Kidney (tissue), 14 donors: ENCODE data around the gene UEVLD. TPM values are rescaled to one million over a fixed set of nuclear protein-coding genes. Genes with fewer than 3 reads are reported as not detected.

Source experiments
- DNase-seq, 5 donors: peaks; one replicate each; pipeline ENCODE4 v3.0.0-alpha.2; 2013 to 2020
- FAIRE-seq: peaks from 2 replicates; lab custom pipeline; 2012; peaks lifted over from hg19 to GRCh38; lab: Jason Lieb, UNC
- H3K27ac ChIP-seq, 2 donors: one replicate each; pipeline ENCODE4 v1.7.0; 2013; ENCODE audit warnings: low read depth in 2 of 2, low read length in 2 of 2, inconsistent platforms in 1 of 2
- H3K27me3 ChIP-seq: one replicate; pipeline ENCODE4 v1.7.1; 2013; ENCODE audit warnings: low read length, inconsistent platforms; ENCODE audit not compliant: control insufficient read depth, insufficient read depth
- H3K36me3 ChIP-seq, 3 donors: one replicate each; pipeline versions ENCODE4 v1.7.0 to v1.7.1; 2013; ENCODE audit warnings: low read length in 3 of 3, control low read depth in 1 of 3, inconsistent platforms in 1 of 3; ENCODE audit not compliant: insufficient read depth in 3 of 3, control insufficient read depth in 2 of 3
- H3K4me1 ChIP-seq, 3 donors: one replicate each; pipeline versions ENCODE4 v1.7.0 to v1.7.1; 2013; ENCODE audit warnings: low read length in 3 of 3, inconsistent platforms in 1 of 3, low read depth in 1 of 3; ENCODE audit not compliant: control insufficient read depth in 2 of 3, insufficient read depth in 2 of 3
- H3K4me3 ChIP-seq, 3 donors: one replicate each; pipeline versions ENCODE4 v1.7.0 to v1.8.1; 2013; ENCODE audit warnings: low read length in 3 of 3, control low read depth in 1 of 3, inconsistent platforms in 1 of 3
- H3K9ac ChIP-seq, 3 donors: one replicate each; pipeline versions ENCODE4 v1.7.0 to v1.7.1; 2013; ENCODE audit warnings: low read length in 3 of 3, control low read depth in 1 of 3, inconsistent platforms in 1 of 3
- H3K9me3 ChIP-seq, 3 donors: one replicate each; pipeline versions ENCODE4 v1.7.0 to v1.7.1; 2013; ENCODE audit warnings: low read length in 3 of 3, control low read depth in 1 of 3, inconsistent platforms in 1 of 3; ENCODE audit not compliant: control insufficient read depth in 2 of 3, insufficient read depth in 1 of 3
- CTCF ChIP-seq: IDR thresholded peaks from 3 replicates; pipeline ENCODE4 v1.5.1; 2012; ENCODE audit warnings: mild to moderate bottlenecking, moderate library complexity, borderline replicate concordance; ENCODE audit not compliant: insufficient read depth; ENCODE audit errors: extremely low read depth
- intact Hi-C: fragments of 100-400 bp; cut with DNase I; formaldehyde crosslinking; loops from one replicate; pipeline ENCODE4 v1.11.1; 2022
- polyA plus RNA-seq: library from polyadenylated mRNA; stranded (reverse); fragments of 350-450 nt; fragmentation: Illumina TruSeq; extraction: RNeasy Lipid Tissue Mini Kit (QIAGEN cat#74804); gene quantifications from one replicate; pipeline ENCODE4 v1.2.3, GENCODE V29; 2014; ENCODE audit warnings: low read depth, low replicate concordance; ENCODE audit not compliant: insufficient read depth
- total RNA-seq: library from RNA; stranded (reverse); fragmentation: NEBNext Ultra II Directional; extraction: Animal tissue kit (Norgen Biotek cat#: 25700); gene quantifications from one replicate; pipeline ENCODE4 v1.2.1, GENCODE V29; 2021
- donor health status: control.
- donor health status: control.
- donor health status: control.
- donor health status: control.
- donor health status: control.
- donor health status: DM: yes; HTN: yes; CAD: no.
- donor health status: Normal renal cell carcinoma (clear cell type).

Gene UEVLD
- total and polyA plus RNA-seq, 2 donors from 2014 or later = 8.0 to 23.1 TPM

- H3K9ac ChIP-seq = no peak overlapping the region
- DNase-seq (no peak), FAIRE-seq (no peak)
- no peaks in the 10 kb centered on the region for H3K27me3 ChIP-seq
- no peak overlapping the region for H3K27ac ChIP-seq
- no peaks in the 10 kb centered on the region for H3K4me1 ChIP-seq
- H3K4me3 ChIP-seq = no peak overlapping the region
- H3K9me3 ChIP-seq = no peaks in the 10 kb centered on the region
- intact Hi-C loops = no loop called here
- peaks cover 0 to 15% (median 6%) of the 10 kb centered on the region in 3 donors for H3K36me3 ChIP-seq
- no peak for TF ChIP-seq CTCF
These were observed 21.5 kb downstream of the UEVLD start for GRCh38 chr11:18567081-18567480.

- no peaks in the 10 kb centered on the region for H3K27me3 ChIP-seq
- intact Hi-C loops = no loop called here
- no peak for FAIRE-seq
- H3K27ac ChIP-seq = no peak overlapping the region
- no peaks in the 10 kb centered on the region for H3K4me1 ChIP-seq
- DNase-seq = no peak
- H3K36me3 ChIP-seq = peaks cover 0 to 11% (median 6%) of the 10 kb centered on the region in 3 donors
- no peak overlapping the region for H3K9ac ChIP-seq
- H3K4me3 ChIP-seq = no peak overlapping the region
- H3K9me3 ChIP-seq = no peaks in the 10 kb centered on the region
- no peak for TF ChIP-seq CTCF
These were observed 22.1 kb downstream of the UEVLD start for GRCh38 chr11:18566406-18566805.

GRCh38 chr11:18564149-18564548, 24.4 kb downstream of the UEVLD start:
- no peak overlapping the region for H3K27ac ChIP-seq
- peaks cover 0 to 3% (median 0%) of the 10 kb centered on the region in 3 donors for H3K36me3 ChIP-seq
- no peak overlapping the region for H3K9ac ChIP-seq
- no peaks in the 10 kb centered on the region for H3K4me1 ChIP-seq
- H3K4me3 ChIP-seq = no peak overlapping the region
- H3K9me3 ChIP-seq = no peaks in the 10 kb centered on the region
- no peaks in the 10 kb centered on the region for H3K27me3 ChIP-seq
- FAIRE-seq (no peak), DNase-seq (no peak)
- intact Hi-C loops = no loop called here
- TF ChIP-seq CTCF = no peak

- TF ChIP-seq CTCF = no peak
These were observed 25.3 kb downstream of the UEVLD start for GRCh38 chr11:18563090-18563730.

More at GRCh38 chr11:18563090-18563730, 25.3 kb downstream of the UEVLD start:
- H3K27me3 ChIP-seq = no peaks in the 10 kb centered on the region
- no peak overlapping the region for H3K9ac ChIP-seq
- H3K4me3 ChIP-seq = no peak overlapping the region
- DNase-seq = no peak
- H3K36me3 ChIP-seq = peaks cover 0 to 4% (median 0%) of the 10 kb centered on the region in 3 donors
- intact Hi-C loops = no loop called here
- FAIRE-seq = no peak
- H3K27ac ChIP-seq = no peak overlapping the region
- no peaks in the 10 kb centered on the region for H3K4me1 ChIP-seq
- H3K9me3 ChIP-seq = no peaks in the 10 kb centered on the region
